GM19025 (cell line): Measurements from ENCODE around the gene AARSD1.
A peak's percentile ranks its signal among the peaks of the same experiment; 100 is the strongest.
"Not testable (repeated sequence)": the region's sequence is repeated elsewhere in the genome, so short reads cannot be mapped to it uniquely, and the experiment has no call there.

Experiments used
- ATAC-seq: cut with Tn5 transposase; IDR thresholded peaks from one replicate; pipeline ENCODE4 v1.9.1; 2021; ENCODE audit warnings: mild to moderate bottlenecking, low read depth, moderate library complexity; ENCODE audit not compliant: unreplicated experiment

The AARSD1 gene

GRCh38 chr17:42964161-42964932 is at the start of gene AARSD1:
Gene AARSD1, minus strand, starts transcription at chr17:42964454. Its CDS starts 14 bp downstream, at chr17:42964440.
- no peak for ATAC-seq

DNA sequence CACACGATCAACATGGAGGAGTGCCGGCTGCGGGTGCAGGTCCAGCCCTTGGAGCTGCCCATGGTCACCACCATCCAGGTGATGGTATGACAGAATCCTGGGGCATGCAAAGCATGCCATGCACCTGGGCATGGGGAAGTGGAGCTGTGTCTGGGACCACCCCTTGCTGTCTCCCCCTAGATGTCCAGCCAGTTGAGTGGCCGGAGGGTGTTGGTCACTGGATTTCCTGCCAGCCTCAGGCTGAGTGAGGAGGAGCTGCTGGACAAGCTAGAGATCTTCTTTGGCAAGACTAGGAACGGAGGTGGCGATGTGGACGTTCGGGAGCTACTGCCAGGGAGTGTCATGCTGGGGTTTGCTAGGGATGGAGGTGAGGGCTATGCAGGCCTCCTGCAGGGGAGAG is 49.0 kb upstream of the AARSD1 start:
- no peak for ATAC-seq

DNA sequence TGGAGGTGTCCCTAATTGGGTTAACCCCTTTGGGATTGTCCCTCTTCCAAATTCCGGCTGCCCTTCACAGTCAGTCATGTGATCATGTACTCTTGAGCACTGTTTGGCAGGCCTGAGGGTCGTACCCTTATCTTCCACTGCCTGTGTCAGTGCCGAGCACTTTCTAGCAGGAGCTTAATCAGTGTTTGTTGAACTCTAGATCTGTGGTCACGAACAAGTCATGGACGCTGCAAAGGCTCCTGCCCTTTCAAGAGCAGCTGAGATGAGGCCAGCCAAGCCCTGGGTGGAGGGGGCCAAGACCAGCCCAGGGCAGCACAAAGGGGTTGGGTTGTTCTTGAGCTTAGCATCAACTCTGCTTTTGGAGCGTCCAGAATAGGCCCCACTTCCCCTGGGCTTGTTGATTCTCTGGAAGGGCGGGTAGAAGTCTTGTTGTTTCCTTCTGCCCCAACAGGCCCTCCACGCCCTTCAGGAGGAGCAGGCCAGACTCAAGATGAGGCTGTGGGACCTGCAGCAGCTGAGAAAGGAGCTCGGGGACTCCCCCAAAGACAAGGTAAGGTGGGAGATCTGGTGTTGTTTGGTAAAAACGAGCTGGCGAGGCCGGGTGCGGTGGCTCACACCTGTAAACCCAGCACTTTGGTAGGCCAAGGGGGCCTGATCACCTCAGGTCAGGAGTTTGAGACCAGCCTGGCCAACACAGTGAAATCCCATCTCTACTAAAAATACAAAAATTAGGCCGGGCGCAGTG is 47.6 kb upstream of the AARSD1 start:
- ATAC-seq = no peak

GRCh38 chr17:43010667-43011308 is 46.5 kb upstream of the AARSD1 start:
- no peak for ATAC-seq

GRCh38 chr17:43006639-43007551 is 42.6 kb upstream of the AARSD1 start, which contains the start of gene IFI35:
Gene IFI35, plus strand, starts transcription at chr17:43006784. Its CDS starts 164 bp downstream, at chr17:43006948.
- peak; percentile 81 for ATAC-seq

- ATAC-seq = no peak
Observed at GRCh38 chr17:43003542-43004172, 39.4 kb upstream of the AARSD1 start.

DNA sequence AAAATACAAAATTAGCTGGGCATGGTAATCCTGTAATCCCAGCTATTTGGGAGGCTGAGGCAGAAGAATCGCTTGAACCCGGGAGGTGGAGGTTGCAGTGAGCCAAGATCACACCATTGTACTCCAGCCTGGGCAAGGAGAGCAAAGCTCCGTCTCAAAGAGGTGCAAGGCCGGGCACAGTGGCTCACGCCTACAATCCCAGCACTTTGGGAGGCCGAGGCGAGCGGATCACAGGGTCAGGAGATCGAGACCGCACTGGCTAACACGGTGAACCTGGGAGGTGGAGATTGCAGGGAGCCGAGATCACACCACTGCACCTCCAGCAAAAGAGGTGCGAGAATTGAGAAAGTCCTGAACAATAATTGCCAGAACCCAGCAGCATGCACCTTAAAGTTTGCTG is 36.6 kb upstream of the AARSD1 start:
- not testable (repeated sequence) for ATAC-seq

DNA sequence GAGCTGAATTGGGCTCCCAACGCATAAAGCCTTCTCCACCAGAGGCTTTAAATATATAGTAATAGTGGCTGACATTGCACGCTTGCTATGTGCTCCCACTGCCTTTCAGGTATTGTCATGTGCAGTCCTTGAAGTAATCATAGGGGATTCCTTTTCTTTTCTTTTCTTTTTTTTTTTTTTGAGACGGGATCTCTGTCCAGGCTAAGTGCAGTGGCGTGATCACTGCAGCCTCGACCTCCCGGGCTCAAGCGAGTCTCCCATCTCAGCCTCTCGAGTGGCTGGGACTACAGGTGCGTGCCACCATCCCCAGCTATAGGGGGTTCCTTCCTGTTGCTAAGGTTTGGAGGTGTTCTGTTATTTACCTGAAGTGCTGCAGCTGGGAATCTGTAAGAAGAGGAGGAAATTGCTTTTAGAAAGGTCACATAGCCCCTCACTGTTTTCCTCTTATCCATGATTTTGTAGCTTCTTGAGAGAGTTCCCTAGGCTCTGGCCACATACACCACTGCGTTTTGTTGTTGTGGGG is 34.8 kb upstream of the AARSD1 start:
- ATAC-seq = no peak

DNA sequence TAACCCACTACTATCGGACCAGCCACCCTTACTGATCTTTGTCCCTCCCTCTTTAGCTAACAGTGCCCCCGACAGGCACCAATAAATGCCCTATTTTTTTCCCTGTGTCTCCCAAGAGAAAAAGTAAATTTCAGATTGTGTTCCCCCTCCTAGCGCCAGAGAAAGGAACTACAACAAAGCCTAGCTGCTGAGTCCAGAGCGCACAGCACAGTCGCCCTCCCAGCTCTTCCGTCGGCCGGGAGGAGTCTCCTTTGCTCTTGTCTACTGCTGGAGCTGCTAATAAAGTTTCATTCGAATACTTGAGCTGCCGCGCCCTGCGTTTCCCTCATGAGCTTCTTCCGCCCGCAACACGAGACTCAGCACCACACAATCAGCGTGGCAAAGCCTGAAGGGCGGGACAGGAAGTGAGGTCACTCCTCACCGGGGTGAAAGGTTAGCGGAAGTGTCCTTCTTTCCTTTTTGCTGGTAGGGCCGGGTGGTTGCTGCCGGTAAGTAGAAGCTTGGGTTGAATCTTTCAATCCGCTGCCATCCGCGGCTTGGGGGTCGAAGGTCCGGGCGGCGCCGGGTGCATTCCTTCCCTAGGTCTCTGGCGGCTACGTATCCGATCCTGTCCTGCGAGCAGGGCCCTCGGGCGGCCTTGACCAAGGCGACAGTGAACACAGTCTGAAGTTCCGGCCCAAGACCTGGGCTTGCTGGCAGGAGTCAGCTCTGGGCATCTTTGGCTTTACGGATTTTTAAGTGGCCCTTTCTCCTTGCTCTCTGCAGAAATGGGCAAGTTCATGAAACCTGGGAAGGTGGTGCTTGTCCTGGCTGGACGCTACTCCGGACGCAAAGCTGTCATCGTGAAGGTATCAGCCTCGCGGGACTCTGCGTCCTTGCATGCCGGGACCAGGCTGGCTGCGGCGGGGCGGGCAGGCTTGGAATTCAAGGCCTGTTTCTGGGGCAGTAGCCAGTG is 34.0 kb upstream of the AARSD1 start, which contains the start of gene RPL27:
Gene RPL27, plus strand, starts transcription at position 436 of the 955 bp plus-strand sequence. Its CDS starts 332 bp downstream, at position 768.
- peak; percentile 95 for ATAC-seq

- no peak for ATAC-seq
Observed at GRCh38 chr17:42997390-42997983, 33.2 kb upstream of the AARSD1 start.

- not testable (repeated sequence) for ATAC-seq
Observed at GRCh38 chr17:42993913-42994312, 29.7 kb upstream of the AARSD1 start.

DNA sequence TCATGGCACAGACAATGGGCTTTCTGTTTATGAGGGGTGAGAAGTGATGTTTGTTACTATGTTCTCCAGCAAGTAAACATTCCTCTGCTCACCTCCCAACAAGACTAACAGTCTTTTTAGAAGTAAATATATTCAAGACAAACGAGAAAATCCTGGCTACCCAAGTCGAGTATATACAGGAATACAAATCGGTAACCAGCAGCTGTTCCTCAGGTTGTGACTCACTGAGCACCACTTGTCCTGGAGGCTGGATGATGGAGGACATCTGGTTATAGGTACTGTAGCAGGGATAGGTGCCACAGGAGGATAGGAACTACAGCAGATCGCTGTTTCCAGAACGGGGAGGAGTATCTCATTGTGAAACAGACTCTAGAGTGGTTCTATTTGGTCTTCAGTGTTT is 28.6 kb upstream of the AARSD1 start:
- ATAC-seq = no peak

DNA sequence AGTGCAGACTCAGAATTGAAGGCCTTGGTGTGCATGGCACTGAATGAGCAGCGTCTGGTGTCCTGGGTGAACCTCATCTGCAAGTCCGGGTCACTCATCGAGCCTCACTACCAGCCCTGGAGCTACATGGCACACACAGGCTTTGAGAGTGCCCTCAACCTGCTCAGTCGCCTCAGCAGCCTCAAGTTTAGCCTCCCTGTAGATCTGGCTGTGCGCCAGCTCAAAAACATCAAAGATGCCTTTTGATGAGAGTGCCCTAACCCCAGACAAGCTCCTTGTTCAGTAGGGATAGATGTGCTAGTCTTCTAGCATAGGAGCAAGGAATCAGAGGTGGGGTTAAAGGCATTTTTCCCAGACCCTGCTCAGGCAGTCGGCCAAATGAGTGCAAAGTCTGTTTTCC is 27.2 kb upstream of the AARSD1 start:
- no peak for ATAC-seq

GRCh38 chr17:42989726-42990652 is 25.7 kb upstream of the AARSD1 start:
- no peak for ATAC-seq

- no peak for ATAC-seq
Observed at GRCh38 chr17:42989141-42989540, 24.9 kb upstream of the AARSD1 start.

DNA sequence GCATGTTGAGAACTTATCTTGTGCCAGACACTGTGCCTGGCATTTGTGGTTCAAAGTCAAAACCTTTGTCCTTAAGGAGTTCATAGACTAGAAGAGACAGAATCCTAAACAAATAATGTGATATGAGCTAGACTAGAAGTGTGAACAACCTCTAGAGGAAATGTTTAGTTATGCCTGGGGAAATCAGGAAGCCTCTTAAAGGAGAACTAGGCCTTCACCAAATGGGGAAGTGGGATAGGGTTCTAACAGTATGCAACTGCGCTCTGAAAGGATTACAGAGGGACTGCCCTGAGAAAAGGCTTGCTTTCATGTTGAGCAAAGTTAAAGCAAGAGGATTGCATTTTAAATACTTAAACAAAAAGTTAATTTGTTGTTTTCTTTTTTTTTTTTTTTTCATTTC is 21.0 kb upstream of the AARSD1 start:
- no peak for ATAC-seq

- no peak for ATAC-seq
Observed at GRCh38 chr17:42982266-42982665, 18.0 kb upstream of the AARSD1 start.
